Stimulated activated naive CD8-positive, alpha-beta T cell treated with anti-CD3 and anti-CD28 coated beads, Interleukin-15, Interleukin-2, amounts not matched to agents 100 ng/mL and 50 ng/mL, for 24 hours (primary cell): ENCODE data around the gene LMO7.

Experiments
- H3K27ac Mint-ChIP-seq: one replicate; pipeline ENCODE4 v1.8.0; 2021; ENCODE audit warnings: mild to moderate bottlenecking, mixed read lengths
- H3K27me3 Mint-ChIP-seq: one replicate; pipeline ENCODE4 v1.8.0; 2021; ENCODE audit warnings: mixed read lengths
- H3K36me3 Mint-ChIP-seq: one replicate; pipeline ENCODE4 v1.8.0; 2021; ENCODE audit warnings: low read depth, mixed read lengths
- H3K4me1 Mint-ChIP-seq: one replicate; pipeline ENCODE4 v1.8.0; 2021; ENCODE audit warnings: low read depth, mixed read lengths
- H3K4me3 Mint-ChIP-seq: one replicate; pipeline ENCODE4 v1.8.0; 2021; ENCODE audit warnings: mild to moderate bottlenecking, mixed read lengths
- H3K9me3 Mint-ChIP-seq: one replicate; pipeline ENCODE4 v1.8.0; 2021; ENCODE audit warnings: mixed read lengths

LMO7 gene

GRCh38 chr13:75818968-75819225, 182.8 kb downstream of the LMO7 start:
- Mint-ChIP-seq H3K27me3 (no peaks in the 10 kb centered on the region), H3K9me3 (no peaks in the 10 kb centered on the region), H3K36me3 (no peaks in the 10 kb centered on the region), H3K27ac (no peak overlapping the region), H3K4me3 (no peak overlapping the region), H3K4me1 (no peaks in the 10 kb centered on the region)

GRCh38 chr13:75825161-75825560, 189.0 kb downstream of the LMO7 start:
- H3K36me3 Mint-ChIP-seq, result peaks cover 9% of the 10 kb centered on the region
- H3K4me3 Mint-ChIP-seq, result no peak overlapping the region
- no peaks in the 10 kb centered on the region for H3K4me1 Mint-ChIP-seq
- no peaks in the 10 kb centered on the region for H3K27me3 Mint-ChIP-seq
- no peak overlapping the region for H3K27ac Mint-ChIP-seq
- no peaks in the 10 kb centered on the region for H3K9me3 Mint-ChIP-seq

- H3K27ac Mint-ChIP-seq, result no peak overlapping the region
- H3K9me3 Mint-ChIP-seq, result no peaks in the 10 kb centered on the region
- no peaks in the 10 kb centered on the region for H3K4me1 Mint-ChIP-seq
- no peak overlapping the region for H3K4me3 Mint-ChIP-seq
- peaks cover 9% of the 10 kb centered on the region for H3K36me3 Mint-ChIP-seq
- H3K27me3 Mint-ChIP-seq, result no peaks in the 10 kb centered on the region
Observed at GRCh38 chr13:75825594-75825993, 189.5 kb downstream of the LMO7 start.

- Mint-ChIP-seq H3K4me1 (no peaks in the 10 kb centered on the region), H3K9me3 (peaks cover 8% of the 10 kb centered on the region), H3K27ac (no peak overlapping the region), H3K4me3 (no peak overlapping the region), H3K27me3 (no peaks in the 10 kb centered on the region), H3K36me3 (peaks cover 17% of the 10 kb centered on the region)
Observed at GRCh38 chr13:75826391-75826790, 190.3 kb downstream of the LMO7 start.

- Mint-ChIP-seq H3K9me3 (peaks cover 8% of the 10 kb centered on the region), H3K27me3 (no peaks in the 10 kb centered on the region), H3K4me3 (no peak overlapping the region), H3K27ac (no peak overlapping the region), H3K4me1 (no peaks in the 10 kb centered on the region), H3K36me3 (peaks cover 18% of the 10 kb centered on the region)
Observed at GRCh38 chr13:75829830-75830229, 193.7 kb downstream of the LMO7 start.

GRCh38 chr13:75830842-75831241, 194.7 kb downstream of the LMO7 start:
- no peak overlapping the region for H3K4me3 Mint-ChIP-seq
- H3K27ac Mint-ChIP-seq, result no peak overlapping the region
- H3K27me3 Mint-ChIP-seq, result no peaks in the 10 kb centered on the region
- no peaks in the 10 kb centered on the region for H3K4me1 Mint-ChIP-seq
- H3K36me3 Mint-ChIP-seq, result peaks cover 18% of the 10 kb centered on the region
- H3K9me3 Mint-ChIP-seq, result peaks cover 8% of the 10 kb centered on the region

GRCh38 chr13:75831389-75831788, 195.3 kb downstream of the LMO7 start:
- H3K4me1 Mint-ChIP-seq, result no peaks in the 10 kb centered on the region
- peaks cover 8% of the 10 kb centered on the region for H3K9me3 Mint-ChIP-seq
- no peak overlapping the region for H3K27ac Mint-ChIP-seq
- no peak overlapping the region for H3K4me3 Mint-ChIP-seq
- no peaks in the 10 kb centered on the region for H3K27me3 Mint-ChIP-seq
- peaks cover 18% of the 10 kb centered on the region for H3K36me3 Mint-ChIP-seq

GRCh38 chr13:75832812-75833211, 196.7 kb downstream of the LMO7 start:
- Mint-ChIP-seq H3K4me1 (no peaks in the 10 kb centered on the region), H3K27ac (no peak overlapping the region), H3K27me3 (no peaks in the 10 kb centered on the region), H3K36me3 (peaks cover 18% of the 10 kb centered on the region), H3K9me3 (peaks cover 8% of the 10 kb centered on the region), H3K4me3 (no peak overlapping the region)

- peaks cover 5% of the 10 kb centered on the region for H3K36me3 Mint-ChIP-seq
- no peak overlapping the region for H3K4me3 Mint-ChIP-seq
- no peaks in the 10 kb centered on the region for H3K27me3 Mint-ChIP-seq
- no peak overlapping the region for H3K27ac Mint-ChIP-seq
- H3K4me1 Mint-ChIP-seq, result no peaks in the 10 kb centered on the region
- H3K9me3 Mint-ChIP-seq, result peaks cover under 1% of the 10 kb centered on the region
Observed at GRCh38 chr13:75836441-75836840, 200.3 kb downstream of the LMO7 start.

GRCh38 chr13:75838366-75839005, 202.4 kb downstream of the LMO7 start:
- H3K4me3 Mint-ChIP-seq, result no peak overlapping the region
- H3K27me3 Mint-ChIP-seq, result no peaks in the 10 kb centered on the region
- peaks cover 9% of the 10 kb centered on the region for H3K4me1 Mint-ChIP-seq
- no peak overlapping the region for H3K27ac Mint-ChIP-seq
- H3K9me3 Mint-ChIP-seq, result peaks cover 6% of the 10 kb centered on the region
- peaks cover 24% of the 10 kb centered on the region for H3K36me3 Mint-ChIP-seq

- H3K4me1 Mint-ChIP-seq, result peaks cover 9% of the 10 kb centered on the region
- no peak overlapping the region for H3K4me3 Mint-ChIP-seq
- H3K27me3 Mint-ChIP-seq, result no peaks in the 10 kb centered on the region
- peaks cover 6% of the 10 kb centered on the region for H3K9me3 Mint-ChIP-seq
- H3K27ac Mint-ChIP-seq, result no peak overlapping the region
- H3K36me3 Mint-ChIP-seq, result peaks cover 24% of the 10 kb centered on the region
Observed at GRCh38 chr13:75839406-75839805, 203.3 kb downstream of the LMO7 start.

GRCh38 chr13:75841905-75842304, 205.8 kb downstream of the LMO7 start:
- Mint-ChIP-seq H3K27ac (no peak overlapping the region), H3K36me3 (peaks cover 29% of the 10 kb centered on the region), H3K4me1 (peaks cover 9% of the 10 kb centered on the region), H3K4me3 (no peak overlapping the region), H3K9me3 (peaks cover 6% of the 10 kb centered on the region), H3K27me3 (no peaks in the 10 kb centered on the region)

GRCh38 chr13:75843074-75843473, 206.9 kb downstream of the LMO7 start:
- peaks cover 9% of the 10 kb centered on the region for H3K4me1 Mint-ChIP-seq
- no peak overlapping the region for H3K4me3 Mint-ChIP-seq
- H3K36me3 Mint-ChIP-seq, result peaks cover 37% of the 10 kb centered on the region
- H3K27ac Mint-ChIP-seq, result no peak overlapping the region
- H3K9me3 Mint-ChIP-seq, result peaks cover 6% of the 10 kb centered on the region
- no peaks in the 10 kb centered on the region for H3K27me3 Mint-ChIP-seq

GRCh38 chr13:75843991-75844390, 207.9 kb downstream of the LMO7 start:
- peaks cover 37% of the 10 kb centered on the region for H3K36me3 Mint-ChIP-seq
- H3K27ac Mint-ChIP-seq, result no peak overlapping the region
- H3K27me3 Mint-ChIP-seq, result no peaks in the 10 kb centered on the region

GRCh38 chr13:75847588-75847987, 211.5 kb downstream of the LMO7 start:
- H3K36me3 Mint-ChIP-seq, result peaks cover 33% of the 10 kb centered on the region
- H3K27ac Mint-ChIP-seq, result no peak overlapping the region
- no peak overlapping the region for H3K4me3 Mint-ChIP-seq
- H3K27me3 Mint-ChIP-seq, result no peaks in the 10 kb centered on the region
- H3K9me3 Mint-ChIP-seq, result no peaks in the 10 kb centered on the region
- H3K4me1 Mint-ChIP-seq, result no peaks in the 10 kb centered on the region

More at GRCh38 chr13:75843991-75844390, 207.9 kb downstream of the LMO7 start:
- H3K4me3 Mint-ChIP-seq, result no peak overlapping the region
- H3K9me3 Mint-ChIP-seq, result peaks cover 6% of the 10 kb centered on the region
- H3K4me1 Mint-ChIP-seq, result peaks cover 9% of the 10 kb centered on the region

GRCh38 chr13:75850916-75851315, 214.8 kb downstream of the LMO7 start:
- H3K36me3 Mint-ChIP-seq, result peaks cover 21% of the 10 kb centered on the region
- H3K27ac Mint-ChIP-seq, result no peak overlapping the region
- H3K9me3 Mint-ChIP-seq, result no peaks in the 10 kb centered on the region

More at GRCh38 chr13:75850916-75851315, 214.8 kb downstream of the LMO7 start:
- Mint-ChIP-seq H3K27me3 (no peaks in the 10 kb centered on the region), H3K4me3 (no peak overlapping the region), H3K4me1 (no peaks in the 10 kb centered on the region)
